Body of pancreas (tissue), 4 donors: ENCODE data around the gene FMNL2.

ENCODE experiments used
- POLR2A ChIP-seq, 3 donors: fragments of 450-650 bp; IDR thresholded peaks; one replicate each; pipeline ENCODE4 v1.6.1; 2016; ENCODE audit warnings: antibody characterized with exemption in 3 of 3, mild to moderate bottlenecking in 2 of 3
- TF ChIP-seq, protein P1 (sequence below), 7 experiments: fragments of 450-650 bp in 4 of 7; fragments of 200-600 bp in 3 of 7; sonication (generic) in 3 of 7; IDR thresholded peaks; one replicate each; pipeline ENCODE4 v1.5.1; 2016 to 2019; ENCODE audit warnings: antibody characterized with exemption in 7 of 7

DNA sequence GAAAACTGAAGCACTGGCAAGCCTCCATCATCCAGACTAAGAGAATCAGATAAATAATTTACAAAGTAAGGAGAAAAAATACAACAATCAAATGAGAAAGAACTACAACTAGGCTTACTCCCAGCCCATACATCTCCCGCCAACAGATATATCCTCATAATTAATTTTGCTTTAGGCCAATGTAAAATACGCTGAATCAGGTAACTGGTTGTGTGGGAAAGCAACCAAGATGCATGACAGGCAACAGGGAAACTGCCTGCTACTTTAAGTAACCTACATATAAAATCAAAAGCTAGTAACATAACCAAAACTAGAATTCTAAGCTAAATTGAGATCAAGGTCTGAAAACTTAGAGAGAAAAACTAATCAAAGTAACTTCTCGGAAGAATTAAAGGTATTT lies 360.8 kb downstream of the FMNL2 start:
- TF ChIP-seq, protein P1, sequence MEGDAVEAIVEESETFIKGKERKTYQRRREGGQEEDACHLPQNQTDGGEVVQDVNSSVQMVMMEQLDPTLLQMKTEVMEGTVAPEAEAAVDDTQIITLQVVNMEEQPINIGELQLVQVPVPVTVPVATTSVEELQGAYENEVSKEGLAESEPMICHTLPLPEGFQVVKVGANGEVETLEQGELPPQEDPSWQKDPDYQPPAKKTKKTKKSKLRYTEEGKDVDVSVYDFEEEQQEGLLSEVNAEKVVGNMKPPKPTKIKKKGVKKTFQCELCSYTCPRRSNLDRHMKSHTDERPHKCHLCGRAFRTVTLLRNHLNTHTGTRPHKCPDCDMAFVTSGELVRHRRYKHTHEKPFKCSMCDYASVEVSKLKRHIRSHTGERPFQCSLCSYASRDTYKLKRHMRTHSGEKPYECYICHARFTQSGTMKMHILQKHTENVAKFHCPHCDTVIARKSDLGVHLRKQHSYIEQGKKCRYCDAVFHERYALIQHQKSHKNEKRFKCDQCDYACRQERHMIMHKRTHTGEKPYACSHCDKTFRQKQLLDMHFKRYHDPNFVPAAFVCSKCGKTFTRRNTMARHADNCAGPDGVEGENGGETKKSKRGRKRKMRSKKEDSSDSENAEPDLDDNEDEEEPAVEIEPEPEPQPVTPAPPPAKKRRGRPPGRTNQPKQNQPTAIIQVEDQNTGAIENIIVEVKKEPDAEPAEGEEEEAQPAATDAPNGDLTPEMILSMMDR (IDR thresholded peaks at IDR 0.05): no peak
- no peak for TF ChIP-seq POLR2A (IDR thresholded peaks at IDR 0.05)
